ENCODE results near the gene IRF1.
"Not testable (repeated sequence)": the region's sequence is repeated elsewhere in the genome, so short reads cannot be mapped to it uniquely, and the experiment has no call there.

The IRF1 gene

GRCh38 chr5:132485641-132486317 is 4.8 kb downstream of the IRF1 start:
- DNase-seq = no peak

GRCh38 chr5:132484876-132485640 is 5.5 kb downstream of the IRF1 start:
- DNase-seq = not testable (repeated sequence)

- DNase-seq = no peak
These were observed 6.2 kb downstream of the IRF1 start for GRCh38 chr5:132484391-132484725.

- no peak for DNase-seq
These were observed 6.7 kb downstream of the IRF1 start for GRCh38 chr5:132483661-132484390.

- DNase-seq = no peak
These were observed 7.5 kb downstream of the IRF1 start for GRCh38 chr5:132483101-132483500.

GRCh38 chr5:132481596-132482211 is 8.9 kb downstream of the IRF1 start:
- no peak for DNase-seq

- DNase-seq = no peak
These were observed 9.5 kb downstream of the IRF1 start for GRCh38 chr5:132480893-132481595.

- DNase-seq = no peak
These were observed 10.1 kb downstream of the IRF1 start for GRCh38 chr5:132480546-132480892.

GRCh38 chr5:132480042-132480441 is 10.5 kb downstream of the IRF1 start:
- DNase-seq = no peak

- no peak for DNase-seq
These were observed 11.2 kb downstream of the IRF1 start for GRCh38 chr5:132479111-132479951.

GRCh38 chr5:132478366-132478871 is 12.2 kb downstream of the IRF1 start:
- DNase-seq = no peak

- no peak for DNase-seq
These were observed 12.7 kb downstream of the IRF1 start for GRCh38 chr5:132477784-132478365.

GRCh38 chr5:132476876-132477781 is 13.4 kb downstream of the IRF1 start:
- DNase-seq = no peak

GRCh38 chr5:132475987-132476875 is 14.3 kb downstream of the IRF1 start:
- no peak for DNase-seq

GRCh38 chr5:132475497-132475882 is 15.1 kb downstream of the IRF1 start:
- DNase-seq = no peak

GRCh38 chr5:132474881-132475496 is 15.6 kb downstream of the IRF1 start:
- DNase-seq = no peak

GRCh38 chr5:132474131-132474723 is 16.3 kb downstream of the IRF1 start:
- DNase-seq = no peak

- DNase-seq = no peak
These were observed 16.9 kb downstream of the IRF1 start for GRCh38 chr5:132473668-132474067.

Data from stimulated activated CD4-positive, alpha-beta T cell treated with anti-CD3 and anti-CD28 coated beads, Interleukin-1b, Interleukin-23, amount 100 ng/mL, for 48 hours (primary cell).